Left lung (tissue), 10 donors: ENCODE measurements around the gene FSTL5. TPM values are rescaled to one million over a fixed set of nuclear protein-coding genes. Genes with fewer than 3 reads are reported as not detected.

Experiments used
- ATAC-seq: fragments of 200-7000 bp; cut with Tn5 transposase; one replicate; pipeline ENCODE4 v1.9.1; 2020; ENCODE audit warnings: moderate library complexity
- DNase-seq, 4 donors: peaks; one replicate each; pipeline ENCODE4 v3.0.0-alpha.2; 2013 to 2020
- H3K27ac ChIP-seq, 2 donors: fragments of 200-600 bp; sonication (generic) in 1 of 2; one replicate each; pipeline versions ENCODE4 v1.5.0 to v1.8.0; 2020 to 2021
- H3K27me3 ChIP-seq, 2 donors: fragments of 200-600 bp; sonication (generic) in 1 of 2; one replicate each; pipeline versions ENCODE4 v1.5.0 to v1.8.0; 2020 to 2021
- H3K36me3 ChIP-seq, 2 donors: fragments of 200-600 bp; sonication (generic) in 1 of 2; one replicate each; pipeline versions ENCODE4 v1.5.0 to v1.8.0; 2020 to 2021
- H3K4me1 ChIP-seq, 2 donors: fragments of 200-600 bp; one replicate each; pipeline ENCODE4 v1.8.0; 2021
- H3K4me3 ChIP-seq, 2 donors: fragments of 200-600 bp; sonication (generic) in 1 of 2; one replicate each; pipeline versions ENCODE4 v1.5.0 to v1.8.0; 2020 to 2021; ENCODE audit warnings: mild to moderate bottlenecking in 1 of 2
- H3K9me3 ChIP-seq, 2 donors: fragments of 200-600 bp; sonication (generic) in 1 of 2; one replicate each; pipeline versions ENCODE4 v1.5.0 to v1.8.0; 2020 to 2021
- CTCF ChIP-seq, 2 donors: fragments of 200-600 bp; sonication (generic) in 1 of 2; IDR thresholded peaks; one replicate each; pipeline versions ENCODE4 v1.5.0 to v1.8.0; 2021; ENCODE audit warnings: antibody characterized with exemption in 2 of 2
- intact Hi-C, 2 donors: fragments of 100-400 bp; cut with DNase I; formaldehyde crosslinking; loops; one replicate each; pipeline versions ENCODE4 v1.11.2 to v1.14.2; 2022
- polyA plus RNA-seq, 6 donors: library from polyadenylated mRNA; unstranded; fragments of 120-200 nt; gene quantifications; one replicate each; pipeline ENCODE4 v1.2.1, GENCODE V29; 2013; ENCODE audit not compliant: insufficient read length in 6 of 6
- total RNA-seq, 2 donors: library from RNA; stranded (reverse); fragmentation: NEBNext Ultra II Directional; extraction: Animal tissue kit (Norgen Biotek cat#: 25700); gene quantifications; one replicate each; pipeline ENCODE4 v1.2.1, GENCODE V29; 2021
- donor health status: DM: no; HTN: yes; CAD: no.
- donor health status: DM: no; HTN: no; CAD: no.

Gene FSTL5
- total and polyA plus RNA-seq, 8 donors = 0.14 to 0.60 (median 0.31) TPM; not detected in 2

GRCh38 chr4:161822174-161822573, 341.6 kb downstream of the FSTL5 start:
- peaks cover 0 to 26% of the 10 kb centered on the region in 2 donors for H3K9me3 ChIP-seq
- no peak overlapping the region for H3K4me3 ChIP-seq
- TF ChIP-seq CTCF (IDR thresholded peaks at IDR 0.05) = no peak
- H3K36me3 ChIP-seq = no peaks in the 10 kb centered on the region
- H3K27me3 ChIP-seq = no peaks in the 10 kb centered on the region
- no peak for ATAC-seq
- DNase-seq = no peak
- H3K4me1 ChIP-seq = no peaks in the 10 kb centered on the region
- H3K27ac ChIP-seq = no peak overlapping the region
- intact Hi-C loops = no loop called here

DNA sequence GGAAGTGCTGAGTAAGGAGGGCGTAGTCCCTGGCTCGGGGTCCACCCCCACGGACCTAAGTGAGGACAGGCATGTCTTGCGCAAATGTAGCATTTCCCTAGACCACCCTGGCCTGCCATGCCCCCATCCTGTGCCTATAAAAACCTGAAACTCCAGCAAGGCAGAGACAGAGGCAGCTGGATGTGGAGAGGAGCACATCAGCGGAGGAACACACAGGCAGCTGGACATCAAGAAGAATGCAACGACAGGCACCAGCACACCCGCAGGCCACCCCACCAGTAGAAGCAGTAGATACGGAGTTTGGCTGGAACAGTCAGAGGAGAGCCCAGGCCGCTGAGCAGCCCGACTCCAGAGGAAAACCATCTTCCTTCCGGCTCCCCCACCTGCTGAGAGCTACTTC, 345.9 kb downstream of the FSTL5 start:
- Histone ChIP-seq H3K27ac (no peak overlapping the region), H3K4me1 (no peaks in the 10 kb centered on the region), H3K9me3 (peaks cover 0 to 16% of the 10 kb centered on the region in 2 donors), H3K27me3 (no peaks in the 10 kb centered on the region), H3K36me3 (no peaks in the 10 kb centered on the region), H3K4me3 (no peak overlapping the region)
- intact Hi-C loops = no loop called here
- no peak for ATAC-seq
- DNase-seq = no peak
- no peak for TF ChIP-seq CTCF (IDR thresholded peaks at IDR 0.05)

- no peak for DNase-seq
- H3K4me3 ChIP-seq = no peak overlapping the region
- ATAC-seq = no peak
- H3K9me3 ChIP-seq = peaks cover 0 to 6% of the 10 kb centered on the region in 2 donors
- H3K27me3 ChIP-seq = no peaks in the 10 kb centered on the region
- no peak overlapping the region for H3K27ac ChIP-seq
- intact Hi-C loops = no loop called here
- no peaks in the 10 kb centered on the region for H3K36me3 ChIP-seq
- TF ChIP-seq CTCF (IDR thresholded peaks at IDR 0.05) = no peak
- H3K4me1 ChIP-seq = no peaks in the 10 kb centered on the region
Observed at GRCh38 chr4:161816958-161817357, 346.8 kb downstream of the FSTL5 start.

- no peak for TF ChIP-seq CTCF (IDR thresholded peaks at IDR 0.05)
- no peak overlapping the region for H3K27ac ChIP-seq
- no peak for ATAC-seq
- H3K27me3 ChIP-seq = no peaks in the 10 kb centered on the region
- intact Hi-C loops = no loop called here
- no peak for DNase-seq
- H3K4me1 ChIP-seq = no peaks in the 10 kb centered on the region
- H3K9me3 ChIP-seq = no peaks in the 10 kb centered on the region
- H3K4me3 ChIP-seq = no peak overlapping the region
- no peaks in the 10 kb centered on the region for H3K36me3 ChIP-seq
Observed at GRCh38 chr4:161815841-161816240, 348.0 kb downstream of the FSTL5 start.

- no peak for TF ChIP-seq CTCF (IDR thresholded peaks at IDR 0.05)
- no peak for ATAC-seq
- intact Hi-C loops = no loop called here
- H3K36me3 ChIP-seq = no peaks in the 10 kb centered on the region
- H3K4me1 ChIP-seq = no peaks in the 10 kb centered on the region
- H3K27me3 ChIP-seq = no peaks in the 10 kb centered on the region
- no peak overlapping the region for H3K27ac ChIP-seq
- H3K4me3 ChIP-seq = no peak overlapping the region
- DNase-seq = no peak
- no peaks in the 10 kb centered on the region for H3K9me3 ChIP-seq
Observed at GRCh38 chr4:161813889-161814288, 349.9 kb downstream of the FSTL5 start.
